Tibial nerve (tissue), 4 donors: Measurements from ENCODE around the gene FRMD4A. TPM values are rescaled to one million over a fixed set of nuclear protein-coding genes. Genes with fewer than 3 reads are reported as not detected.

Source experiments
- DNase-seq, 2 donors: peaks; one replicate each; pipeline ENCODE4 v3.0.0-alpha.2; 2019; ENCODE audit warnings: low spot score in 2 of 2
- H3K27ac ChIP-seq, 4 donors: fragments of 200-600 bp; sonication (generic) in 3 of 4; one replicate each; pipeline ENCODE4 v1.5.1; 2017 to 2019; ENCODE audit warnings: mild to moderate bottlenecking in 1 of 4
- H3K27me3 ChIP-seq, 2 donors: fragments of 200-600 bp; sonication (generic) in 1 of 2; one replicate each; pipeline versions ENCODE4 v1.5.1 to v1.6.0; 2017 to 2019
- H3K36me3 ChIP-seq, 3 donors: fragments of 200-600 bp; sonication (generic); one replicate each; pipeline ENCODE4 v1.5.1; 2018 to 2019
- H3K4me1 ChIP-seq, 4 donors: fragments of 200-600 bp; sonication (generic) in 3 of 4; one replicate each; pipeline ENCODE4 v1.5.1; 2017 to 2019
- H3K4me3 ChIP-seq, 4 donors: fragments of 200-600 bp; sonication (generic) in 3 of 4; one replicate each; pipeline ENCODE4 v1.5.1; 2017 to 2019; ENCODE audit warnings: mild to moderate bottlenecking in 1 of 4, moderate library complexity in 1 of 4
- H3K9me3 ChIP-seq, 4 donors: fragments of 200-600 bp; sonication (generic) in 3 of 4; one replicate each; pipeline ENCODE4 v1.5.1; 2017 to 2019
- CTCF ChIP-seq, 5 experiments: fragments of 200-600 bp in 3 of 5; fragments of 450-650 bp in 2 of 5; sonication (generic) in 3 of 5; IDR thresholded peaks; one replicate each; pipeline ENCODE4 v1.5.1; 2016 to 2019; ENCODE audit warnings: antibody characterized with exemption in 5 of 5, mild to moderate bottlenecking in 3 of 5, moderate library complexity in 2 of 5
- EP300 ChIP-seq, 2 donors: sonication (generic); formaldehyde crosslinking; IDR thresholded peaks; one replicate each; pipeline ENCODE4 v1.6.1; 2017; ENCODE audit warnings: antibody characterized with exemption in 2 of 2, mild to moderate bottlenecking in 1 of 2
- POLR2A ChIP-seq, 2 donors: fragments of 450-650 bp; IDR thresholded peaks; one replicate each; pipeline ENCODE4 v1.6.1; 2017; ENCODE audit warnings: antibody characterized with exemption in 2 of 2, mild to moderate bottlenecking in 2 of 2, moderate library complexity in 2 of 2
- WGBS, 2 donors: methylation state at CpG; one replicate each; pipeline ENCODE4 v1.1.5; 2018; 5-methylcytosine and 5-hydroxymethylcytosine counted together
- total RNA-seq, 4 donors: library from RNA; depleted of rRNA; stranded (reverse); fragments of >200 nt; gene quantifications; one replicate each; pipeline ENCODE4 v1.1.0, GENCODE V29; 2016

The FRMD4A gene
- total RNA-seq, 4 donors from 2014 or later = 39.8 to 89.7 (median 53.9) TPM

GRCh38 chr10:13651969-13652720, 678.6 kb downstream of the FRMD4A start:
- Histone ChIP-seq H3K4me1 (no peaks in the 10 kb centered on the region), H3K27ac (no peak overlapping the region), H3K9me3 (no peaks in the 10 kb centered on the region), H3K4me3 (no peak overlapping the region), H3K27me3 (no peaks in the 10 kb centered on the region), H3K36me3 (peaks cover 2 to 95% (median 13%) of the 10 kb centered on the region in 3 donors)
- 82 to 83% methylated on average over 5 of the region's 5 CpGs for WGBS, 2 donors
- DNase-seq = no peak
- no peak for TF ChIP-seq EP300 (IDR thresholded peaks at IDR 0.05)
- TF ChIP-seq POLR2A (IDR thresholded peaks at IDR 0.05) = no peak
- TF ChIP-seq CTCF (IDR thresholded peaks at IDR 0.05) = no peak

- Histone ChIP-seq H3K4me3 (no peak overlapping the region), H3K27me3 (no peaks in the 10 kb centered on the region), H3K27ac (no peak overlapping the region), H3K4me1 (no peaks in the 10 kb centered on the region), H3K9me3 (no peaks in the 10 kb centered on the region), H3K36me3 (peaks cover 2 to 95% (median 21%) of the 10 kb centered on the region in 3 donors)
- whole genome bisulfite sequencing, 2 donors = 75 to 81% methylated on average over 5 of the region's 5 CpGs
- TF ChIP-seq CTCF (IDR thresholded peaks at IDR 0.05) = no peak
- no peak for TF ChIP-seq POLR2A (IDR thresholded peaks at IDR 0.05)
- TF ChIP-seq EP300 (IDR thresholded peaks at IDR 0.05) = no peak
- no peak for DNase-seq
Measured at GRCh38 chr10:13650961-13651360, 679.8 kb downstream of the FRMD4A start.

GRCh38 chr10:13649844-13650520, 680.7 kb downstream of the FRMD4A start:
- Histone ChIP-seq H3K27me3 (no peaks in the 10 kb centered on the region), H3K4me3 (no peak overlapping the region), H3K4me1 (no peaks in the 10 kb centered on the region), H3K27ac (no peak overlapping the region), H3K36me3 (peaks cover 8 to 97% (median 27%) of the 10 kb centered on the region in 3 donors), H3K9me3 (no peaks in the 10 kb centered on the region)
- 75 to 78% methylated on average over 5 of the region's 5 CpGs for WGBS, 2 donors
- TF ChIP-seq EP300 (IDR thresholded peaks at IDR 0.05) (no peak), CTCF (IDR thresholded peaks at IDR 0.05) (no peak), POLR2A (IDR thresholded peaks at IDR 0.05) (no peak)
- DNase-seq = no peak

GRCh38 chr10:13648425-13648824, 682.3 kb downstream of the FRMD4A start:
- Histone ChIP-seq H3K9me3 (no peaks in the 10 kb centered on the region), H3K4me3 (no peak overlapping the region), H3K36me3 (peaks cover 8 to 95% (median 27%) of the 10 kb centered on the region in 3 donors), H3K27ac (peak overlapping the region in 1 of 4 donors; percentile 14), H3K27me3 (no peaks in the 10 kb centered on the region), H3K4me1 (no peaks in the 10 kb centered on the region)
- no peak for DNase-seq
- TF ChIP-seq EP300 (IDR thresholded peaks at IDR 0.05) (no peak), CTCF (IDR thresholded peaks at IDR 0.05) (no peak), POLR2A (IDR thresholded peaks at IDR 0.05) (no peak)
- WGBS, 2 donors = 82 to 86% methylated on average over 12 of the region's 12 CpGs

GRCh38 chr10:13644866-13645265, 685.9 kb downstream of the FRMD4A start:
- no peak for DNase-seq
- WGBS, 2 donors = 87 to 90% methylated on average over 9 of the region's 9 CpGs

More at GRCh38 chr10:13644866-13645265, 685.9 kb downstream of the FRMD4A start:
- peaks cover 0 to 21% (median 4%) of the 10 kb centered on the region in 4 donors for H3K9me3 ChIP-seq
- H3K27me3 ChIP-seq = no peaks in the 10 kb centered on the region
- TF ChIP-seq EP300 (IDR thresholded peaks at IDR 0.05) (no peak), POLR2A (IDR thresholded peaks at IDR 0.05) (no peak), CTCF (IDR thresholded peaks at IDR 0.05) (no peak)
- H3K4me3 ChIP-seq = no peak overlapping the region
- H3K4me1 ChIP-seq = no peaks in the 10 kb centered on the region
- H3K36me3 ChIP-seq = peaks cover 8 to 95% (median 30%) of the 10 kb centered on the region in 3 donors
- no peak overlapping the region for H3K27ac ChIP-seq
